Epidermal melanocyte (primary cell): Measurements from ENCODE around the gene CCDC124.
"Not testable (repeated sequence)": the region's sequence is repeated elsewhere in the genome, so short reads cannot be mapped to it uniquely, and the experiment has no call there.

Experiments used
- DNase-seq: peaks from one replicate; pipeline ENCODE4 v3.0.0; 2011; ENCODE audit warnings: low spot score; ENCODE audit not compliant: insufficient read length

The CCDC124 gene

GRCh38 chr19:17981611-17982010 is 48.8 kb downstream of the CCDC124 start:
- no peak for DNase-seq

GRCh38 chr19:17982430-17982829 is 49.6 kb downstream of the CCDC124 start:
- no peak for DNase-seq

DNA sequence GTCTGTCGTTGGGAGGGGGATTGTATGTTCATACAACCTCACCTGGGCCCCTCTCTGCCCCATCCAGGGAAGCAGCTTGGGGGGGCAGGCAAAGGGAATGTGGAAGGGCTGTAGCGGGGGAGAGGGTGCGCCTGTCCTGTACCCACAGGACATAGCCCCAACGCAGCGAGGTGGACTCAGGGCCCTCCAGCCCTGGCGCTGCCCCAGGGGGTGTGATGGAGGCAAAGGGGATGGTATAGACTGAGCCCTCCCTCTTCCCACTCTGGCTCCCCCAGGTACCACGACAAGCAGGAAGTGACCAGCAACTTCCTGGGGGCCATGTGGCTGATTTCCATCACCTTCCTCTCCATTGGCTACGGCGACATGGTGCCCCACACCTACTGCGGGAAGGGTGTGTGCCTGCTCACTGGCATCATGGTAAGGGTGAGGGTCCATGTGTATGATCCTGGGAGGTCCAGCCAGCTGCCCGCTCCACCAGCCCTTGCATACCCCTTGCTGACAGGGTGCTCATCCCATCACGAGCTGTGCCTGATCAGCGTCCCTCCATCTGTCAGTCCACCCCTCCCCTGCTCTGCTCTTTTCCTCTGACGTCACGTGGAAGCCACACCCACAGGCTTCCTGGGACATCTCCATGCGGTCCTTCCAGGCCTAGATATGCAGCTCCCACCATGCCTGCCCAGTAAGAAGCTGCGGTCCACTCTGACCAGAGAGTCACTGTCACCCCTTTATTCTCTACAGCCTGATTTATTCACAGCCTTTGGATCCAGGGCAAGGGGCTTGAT is 52.4 kb downstream of the CCDC124 start:
- DNase-seq: no peak

DNA sequence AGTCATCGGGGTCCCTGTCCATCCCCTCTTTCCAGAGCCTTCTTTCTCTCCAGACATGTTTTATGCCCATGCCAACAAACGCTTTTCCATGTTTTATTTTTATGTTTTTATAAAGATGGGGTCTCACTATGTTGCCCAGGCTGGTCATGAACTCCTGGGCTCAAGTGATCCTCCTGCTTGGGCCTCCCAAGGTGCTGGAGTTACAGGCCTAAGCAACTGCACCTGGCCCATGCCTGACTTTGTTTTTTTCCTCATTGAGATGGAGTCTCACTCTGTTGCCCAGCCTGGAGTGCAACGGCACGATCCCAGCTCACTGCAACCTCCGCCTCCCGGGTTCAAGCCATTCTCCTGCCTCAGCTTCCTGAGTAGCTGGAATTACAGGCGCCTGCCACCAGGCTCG is 53.8 kb downstream of the CCDC124 start:
- not testable (repeated sequence) for DNase-seq

DNA sequence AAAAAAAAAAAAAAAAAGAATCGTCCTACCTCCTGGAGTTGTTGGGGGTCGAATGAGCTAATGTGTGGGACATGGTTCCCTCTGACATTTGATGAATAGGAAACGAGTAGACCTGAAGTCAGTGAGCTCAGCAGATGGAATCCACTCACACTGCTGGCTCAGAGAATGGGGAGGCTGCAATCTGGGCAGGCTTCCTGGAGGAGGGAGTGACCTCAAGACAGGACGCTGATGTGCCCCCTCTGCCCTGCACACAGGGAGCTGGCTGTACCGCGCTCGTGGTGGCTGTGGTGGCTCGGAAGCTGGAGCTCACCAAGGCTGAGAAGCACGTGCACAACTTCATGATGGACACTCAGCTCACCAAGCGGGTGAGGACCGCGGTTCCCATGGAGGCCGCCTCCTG is 55.3 kb downstream of the CCDC124 start:
- no peak for DNase-seq

- no peak for DNase-seq
Measured at GRCh38 chr19:17989425-17990094, 56.7 kb downstream of the CCDC124 start.

DNA sequence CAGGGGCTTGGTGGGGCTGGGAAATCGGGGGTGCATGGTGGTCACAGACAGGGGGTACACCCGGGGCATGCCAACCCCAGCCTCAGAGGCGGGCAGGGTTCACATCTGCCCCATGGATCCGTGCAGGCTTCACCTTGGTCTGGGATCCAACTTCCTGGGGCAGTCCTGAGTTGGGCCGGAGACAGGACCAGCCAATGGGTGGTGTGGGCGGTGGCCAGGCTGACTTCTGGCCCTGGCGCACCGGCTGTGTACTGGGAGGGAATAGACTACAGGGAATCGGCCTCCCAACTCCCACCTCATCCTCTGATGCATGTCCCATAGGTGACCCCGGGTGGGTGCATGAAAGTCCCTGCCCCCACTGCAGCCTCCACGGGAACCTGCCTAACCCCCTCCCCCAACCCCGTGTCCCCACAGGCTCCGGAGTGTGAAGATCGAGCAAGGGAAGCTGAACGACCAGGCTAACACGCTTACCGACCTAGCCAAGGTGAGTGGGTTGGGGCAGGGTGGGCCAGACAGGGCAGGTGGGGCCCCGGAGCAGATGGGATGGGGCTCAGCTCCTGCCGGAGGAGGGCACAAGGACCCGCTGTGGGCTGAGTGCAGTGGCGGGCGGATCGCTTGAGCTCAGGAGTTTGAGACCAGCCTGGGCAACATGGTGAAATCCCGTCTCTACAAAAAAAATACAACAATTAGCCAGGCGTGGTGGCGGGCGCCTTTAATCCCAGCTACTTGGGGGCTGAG is 60.4 kb downstream of the CCDC124 start:
- DNase-seq: no peak
